Tibial nerve (tissue), 4 donors: Measurements from ENCODE around the gene HNRNPM. TPM values are rescaled to one million over a fixed set of nuclear protein-coding genes. Genes with fewer than 3 reads are reported as not detected.

Experiments used
- DNase-seq, 2 donors: peaks; one replicate each; pipeline ENCODE4 v3.0.0-alpha.2; 2019; ENCODE audit warnings: low spot score in 2 of 2
- H3K27ac ChIP-seq, 4 donors: fragments of 200-600 bp; sonication (generic) in 3 of 4; one replicate each; pipeline ENCODE4 v1.5.1; 2017 to 2019; ENCODE audit warnings: mild to moderate bottlenecking in 1 of 4
- H3K27me3 ChIP-seq, 2 donors: fragments of 200-600 bp; sonication (generic) in 1 of 2; one replicate each; pipeline versions ENCODE4 v1.5.1 to v1.6.0; 2017 to 2019
- H3K36me3 ChIP-seq, 3 donors: fragments of 200-600 bp; sonication (generic); one replicate each; pipeline ENCODE4 v1.5.1; 2018 to 2019
- H3K4me1 ChIP-seq, 4 donors: fragments of 200-600 bp; sonication (generic) in 3 of 4; one replicate each; pipeline ENCODE4 v1.5.1; 2017 to 2019
- H3K4me3 ChIP-seq, 4 donors: fragments of 200-600 bp; sonication (generic) in 3 of 4; one replicate each; pipeline ENCODE4 v1.5.1; 2017 to 2019; ENCODE audit warnings: mild to moderate bottlenecking in 1 of 4, moderate library complexity in 1 of 4
- H3K9me3 ChIP-seq, 4 donors: fragments of 200-600 bp; sonication (generic) in 3 of 4; one replicate each; pipeline ENCODE4 v1.5.1; 2017 to 2019
- CTCF ChIP-seq, 5 experiments: fragments of 200-600 bp in 3 of 5; fragments of 450-650 bp in 2 of 5; sonication (generic) in 3 of 5; IDR thresholded peaks; one replicate each; pipeline ENCODE4 v1.5.1; 2016 to 2019; ENCODE audit warnings: antibody characterized with exemption in 5 of 5, mild to moderate bottlenecking in 3 of 5, moderate library complexity in 2 of 5
- EP300 ChIP-seq, 2 donors: sonication (generic); formaldehyde crosslinking; IDR thresholded peaks; one replicate each; pipeline ENCODE4 v1.6.1; 2017; ENCODE audit warnings: antibody characterized with exemption in 2 of 2, mild to moderate bottlenecking in 1 of 2
- POLR2A ChIP-seq, 2 donors: fragments of 450-650 bp; IDR thresholded peaks; one replicate each; pipeline ENCODE4 v1.6.1; 2017; ENCODE audit warnings: antibody characterized with exemption in 2 of 2, mild to moderate bottlenecking in 2 of 2, moderate library complexity in 2 of 2
- WGBS, 2 donors: methylation state at CpG; one replicate each; pipeline ENCODE4 v1.1.5; 2018; 5-methylcytosine and 5-hydroxymethylcytosine counted together
- total RNA-seq, 4 donors: library from RNA; depleted of rRNA; stranded (reverse); fragments of >200 nt; gene quantifications; one replicate each; pipeline ENCODE4 v1.1.0, GENCODE V29; 2016

The HNRNPM gene
- total RNA-seq, 4 donors from 2014 or later = 139 to 251 (median 164) TPM

- TF ChIP-seq POLR2A (IDR thresholded peaks at IDR 0.05) (no peak), CTCF (IDR thresholded peaks at IDR 0.05) (no peak), EP300 (IDR thresholded peaks at IDR 0.05) (no peak)
- Histone ChIP-seq H3K36me3 (peaks cover 3 to 76% (median 18%) of the 10 kb centered on the region in 3 donors), H3K27ac (no peak overlapping the region), H3K4me3 (no peak overlapping the region), H3K9me3 (no peaks in the 10 kb centered on the region), H3K4me1 (peaks cover 0 to 25% (median 14%) of the 10 kb centered on the region in 4 donors), H3K27me3 (no peaks in the 10 kb centered on the region)
- 90 to 93% methylated on average over 4 of the region's 4 CpGs for WGBS, 2 donors
- DNase-seq = no peak
Measured at GRCh38 chr19:8466018-8466417, 21.2 kb downstream of the HNRNPM start.

- no peak for DNase-seq
- H3K4me3 ChIP-seq = no peak overlapping the region
- H3K4me1 ChIP-seq = peaks cover 0 to 4% (median 0%) of the 10 kb centered on the region in 4 donors
Measured at GRCh38 chr19:8468124-8468523, 23.3 kb downstream of the HNRNPM start.

GRCh38 chr19:8468761-8469373 lies 24.1 kb downstream of the HNRNPM start:
- no peak overlapping the region for H3K27ac ChIP-seq
- no peaks in the 10 kb centered on the region for H3K27me3 ChIP-seq
- H3K4me1 ChIP-seq = no peaks in the 10 kb centered on the region
- WGBS, 2 donors = 69 to 75% methylated on average over 8 of the region's 8 CpGs
- H3K4me3 ChIP-seq = no peak overlapping the region
- peaks cover 5 to 98% (median 18%) of the 10 kb centered on the region in 3 donors for H3K36me3 ChIP-seq
- TF ChIP-seq EP300 (IDR thresholded peaks at IDR 0.05) = no peak
- TF ChIP-seq CTCF (IDR thresholded peaks at IDR 0.05) = no peak
- TF ChIP-seq POLR2A (IDR thresholded peaks at IDR 0.05) = no peak
- no peaks in the 10 kb centered on the region for H3K9me3 ChIP-seq
- DNase-seq = no peak

More at GRCh38 chr19:8468124-8468523, 23.3 kb downstream of the HNRNPM start:
- no peak for TF ChIP-seq EP300 (IDR thresholded peaks at IDR 0.05)
- no peak for TF ChIP-seq CTCF (IDR thresholded peaks at IDR 0.05)
- no peak for TF ChIP-seq POLR2A (IDR thresholded peaks at IDR 0.05)
- H3K27ac ChIP-seq = no peak overlapping the region
- 77 to 86% methylated on average over 3 of the region's 3 CpGs for WGBS, 2 donors
- no peaks in the 10 kb centered on the region for H3K9me3 ChIP-seq
- H3K27me3 ChIP-seq = no peaks in the 10 kb centered on the region
- peaks cover 5 to 97% (median 18%) of the 10 kb centered on the region in 3 donors for H3K36me3 ChIP-seq

GRCh38 chr19:8469613-8470368 lies 25.0 kb downstream of the HNRNPM start:
- Histone ChIP-seq H3K27ac (no peak overlapping the region), H3K27me3 (no peaks in the 10 kb centered on the region), H3K4me3 (no peak overlapping the region), H3K36me3 (peaks cover 10 to 98% (median 17%) of the 10 kb centered on the region in 3 donors), H3K9me3 (no peaks in the 10 kb centered on the region), H3K4me1 (no peaks in the 10 kb centered on the region)
- TF ChIP-seq POLR2A (IDR thresholded peaks at IDR 0.05) = no peak
- TF ChIP-seq CTCF (IDR thresholded peaks at IDR 0.05) = no peak
- no peak for TF ChIP-seq EP300 (IDR thresholded peaks at IDR 0.05)
- DNase-seq = no peak
- WGBS, 2 donors = 75 to 85% methylated on average over 13 of the region's 13 CpGs
